Epithelial cell of esophagus (primary cell): Measurements from ENCODE around the gene CCDC86.

Experiments
- DNase-seq: peaks from one replicate; pipeline ENCODE4 v3.0.0; 2010; ENCODE audit warnings: low read depth
- H3K4me3 ChIP-seq: 2 replicates; pipeline ENCODE4 v1.5.1; 2011; ENCODE audit warnings: mild to moderate bottlenecking, low read length, control low read depth
- TF ChIP-seq, protein P1 (sequence below): IDR thresholded peaks from 2 replicates; pipeline ENCODE4 v1.5.1; 2011; ENCODE audit warnings: low read depth, mild to moderate bottlenecking, low read length, control low read depth, inconsistent platforms; ENCODE audit not compliant: insufficient read depth; ENCODE audit errors: missing control alignments

CCDC86 gene

DNA sequence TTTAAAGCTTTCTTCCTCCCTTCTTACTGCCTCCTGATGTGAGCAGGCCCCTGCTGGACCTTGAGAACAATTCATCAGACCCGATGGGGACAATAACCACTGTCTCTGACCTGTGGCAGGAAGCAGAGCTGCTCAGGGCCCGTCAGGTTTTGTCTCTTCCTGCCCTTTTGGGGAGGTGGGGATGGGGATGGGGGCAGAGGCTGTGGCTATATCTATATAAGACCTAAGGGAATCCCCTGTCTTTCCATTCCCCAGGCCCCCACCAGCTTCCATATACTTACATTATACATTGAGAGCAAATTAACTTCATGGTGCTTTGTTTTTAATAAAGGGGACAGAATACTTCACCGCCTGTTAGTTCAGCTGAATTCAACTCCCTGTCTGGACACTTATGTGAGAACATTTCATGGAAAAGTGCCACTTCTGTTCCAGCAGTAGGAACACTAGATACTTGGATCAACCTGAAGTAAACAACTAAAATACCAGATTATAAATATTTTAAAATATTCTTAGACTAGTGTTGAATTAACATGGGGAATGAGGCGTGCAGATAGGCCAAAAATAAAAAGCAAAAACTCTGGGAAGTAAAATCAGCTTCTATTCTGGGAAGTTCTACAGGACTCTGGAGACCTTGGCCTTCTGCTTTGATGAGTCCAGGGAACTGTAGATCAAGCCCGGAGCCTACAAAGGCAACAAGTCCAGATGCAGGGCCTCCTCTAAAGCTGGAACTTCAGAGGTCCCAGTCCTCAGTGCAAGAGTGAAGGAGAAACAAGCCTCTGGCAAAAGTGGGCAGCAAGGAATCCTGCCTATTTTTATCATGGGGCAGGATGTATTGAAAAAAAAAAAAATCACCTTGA, 36.6 kb downstream of the CCDC86 start:
- TF ChIP-seq, protein P1, sequence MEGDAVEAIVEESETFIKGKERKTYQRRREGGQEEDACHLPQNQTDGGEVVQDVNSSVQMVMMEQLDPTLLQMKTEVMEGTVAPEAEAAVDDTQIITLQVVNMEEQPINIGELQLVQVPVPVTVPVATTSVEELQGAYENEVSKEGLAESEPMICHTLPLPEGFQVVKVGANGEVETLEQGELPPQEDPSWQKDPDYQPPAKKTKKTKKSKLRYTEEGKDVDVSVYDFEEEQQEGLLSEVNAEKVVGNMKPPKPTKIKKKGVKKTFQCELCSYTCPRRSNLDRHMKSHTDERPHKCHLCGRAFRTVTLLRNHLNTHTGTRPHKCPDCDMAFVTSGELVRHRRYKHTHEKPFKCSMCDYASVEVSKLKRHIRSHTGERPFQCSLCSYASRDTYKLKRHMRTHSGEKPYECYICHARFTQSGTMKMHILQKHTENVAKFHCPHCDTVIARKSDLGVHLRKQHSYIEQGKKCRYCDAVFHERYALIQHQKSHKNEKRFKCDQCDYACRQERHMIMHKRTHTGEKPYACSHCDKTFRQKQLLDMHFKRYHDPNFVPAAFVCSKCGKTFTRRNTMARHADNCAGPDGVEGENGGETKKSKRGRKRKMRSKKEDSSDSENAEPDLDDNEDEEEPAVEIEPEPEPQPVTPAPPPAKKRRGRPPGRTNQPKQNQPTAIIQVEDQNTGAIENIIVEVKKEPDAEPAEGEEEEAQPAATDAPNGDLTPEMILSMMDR = no peak
- DNase-seq = no peak
- H3K4me3 ChIP-seq = no peak overlapping the region

DNA sequence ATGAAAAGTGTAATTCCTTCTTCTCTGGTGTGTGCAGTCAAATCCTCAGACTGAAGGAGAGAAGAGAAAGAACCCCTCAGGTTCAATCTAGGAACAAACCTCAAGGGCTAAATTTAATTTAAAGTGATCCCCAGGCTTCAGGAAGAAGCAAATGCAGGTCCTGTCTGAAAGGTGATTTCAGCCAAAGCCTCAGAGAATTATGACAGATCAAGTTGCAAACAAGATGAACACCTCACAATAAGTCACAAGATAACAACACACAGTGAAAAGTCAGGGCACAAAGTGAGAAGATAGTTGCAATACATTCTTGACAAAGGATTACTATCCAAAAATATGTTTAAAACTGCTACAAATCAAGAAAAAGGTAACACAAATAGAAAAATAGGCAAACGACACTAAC, 37.2 kb downstream of the CCDC86 start:
- no peak overlapping the region for H3K4me3 ChIP-seq
- no peak for DNase-seq
- TF ChIP-seq, protein P1 = no peak

DNA sequence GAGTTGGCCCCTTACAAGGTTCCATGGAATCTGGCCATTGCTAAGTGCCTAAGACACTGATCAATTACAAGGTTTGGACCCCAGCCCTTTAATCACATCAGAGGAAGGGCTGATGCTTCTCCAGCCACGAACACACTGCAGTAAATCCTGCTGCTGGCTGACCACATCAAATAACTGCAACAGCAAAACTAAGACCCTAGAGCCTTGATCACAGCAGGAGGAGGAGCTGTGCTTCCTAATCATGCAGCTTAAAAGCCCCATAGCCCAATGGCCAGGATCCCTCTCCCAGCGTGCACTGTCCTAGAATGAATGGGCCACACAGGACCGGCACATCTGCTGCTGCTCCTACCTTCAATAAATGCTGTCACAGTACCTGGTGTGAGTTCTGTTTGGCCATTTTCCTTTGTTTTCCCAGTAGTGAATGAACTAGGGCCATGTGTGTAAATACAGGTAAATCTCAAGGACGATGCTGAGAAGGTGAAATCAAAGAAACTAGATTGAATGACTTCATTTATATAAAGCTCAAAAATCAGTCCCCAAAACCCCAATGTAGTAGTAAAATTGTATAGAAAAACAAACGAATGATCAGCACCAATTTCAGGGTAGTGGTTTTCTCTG, 38.2 kb downstream of the CCDC86 start:
- H3K4me3 ChIP-seq = no peak overlapping the region
- TF ChIP-seq, protein P1 = no peak
- DNase-seq = no peak

DNA sequence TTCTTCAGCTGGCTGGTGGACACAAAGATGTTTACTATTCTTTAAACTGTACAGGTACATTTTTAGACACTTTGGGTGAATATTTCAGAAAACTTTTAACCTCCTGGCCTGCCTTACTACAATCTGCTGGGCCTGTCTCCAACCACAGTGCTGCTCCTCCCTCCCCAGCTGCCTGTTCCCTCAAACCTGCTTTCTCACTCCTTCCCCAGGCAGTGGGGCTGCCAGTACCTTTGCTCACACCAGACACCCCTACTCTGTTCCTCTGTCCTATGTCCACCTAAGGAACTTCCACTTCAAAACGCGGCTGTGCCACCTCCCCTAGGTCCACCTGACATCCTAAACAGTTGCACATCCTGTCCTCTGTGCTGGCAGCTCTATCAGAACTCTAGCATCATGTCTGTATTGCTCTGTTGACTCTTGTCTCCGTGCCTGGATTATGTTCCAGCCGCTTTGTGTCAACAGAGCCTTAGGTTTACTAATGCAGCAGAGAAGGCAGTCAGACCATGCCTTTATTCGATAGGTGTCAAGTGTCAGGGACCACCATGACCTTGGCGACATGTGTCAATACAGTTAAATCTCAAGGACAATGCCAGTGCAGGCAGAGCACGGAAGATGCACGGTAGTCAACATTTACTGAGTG, 38.9 kb downstream of the CCDC86 start:
- no peak overlapping the region for H3K4me3 ChIP-seq
- DNase-seq = no peak
- TF ChIP-seq, protein P1 = no peak

DNA sequence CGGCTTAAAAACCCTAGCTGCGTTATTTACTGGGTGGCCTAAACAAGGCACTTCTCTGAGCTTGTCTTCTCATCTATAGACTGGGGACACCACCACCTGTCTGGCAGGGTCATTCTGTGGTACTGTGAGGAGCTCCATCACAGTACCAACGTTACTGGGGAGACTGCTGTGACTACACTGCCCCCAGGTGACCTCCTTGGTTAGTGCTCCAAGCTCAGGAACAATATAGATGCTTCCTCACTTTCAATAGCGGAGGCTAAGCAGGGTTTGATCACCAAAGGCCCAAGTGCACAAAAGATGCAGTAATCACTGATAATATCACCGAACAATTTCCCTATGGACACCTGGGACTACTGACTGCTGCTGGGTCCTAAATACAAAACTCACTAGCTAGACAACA, 45.6 kb downstream of the CCDC86 start:
- no peak overlapping the region for H3K4me3 ChIP-seq
- TF ChIP-seq, protein P1 = peak; percentile 48
- peak; percentile 61 for DNase-seq

DNA sequence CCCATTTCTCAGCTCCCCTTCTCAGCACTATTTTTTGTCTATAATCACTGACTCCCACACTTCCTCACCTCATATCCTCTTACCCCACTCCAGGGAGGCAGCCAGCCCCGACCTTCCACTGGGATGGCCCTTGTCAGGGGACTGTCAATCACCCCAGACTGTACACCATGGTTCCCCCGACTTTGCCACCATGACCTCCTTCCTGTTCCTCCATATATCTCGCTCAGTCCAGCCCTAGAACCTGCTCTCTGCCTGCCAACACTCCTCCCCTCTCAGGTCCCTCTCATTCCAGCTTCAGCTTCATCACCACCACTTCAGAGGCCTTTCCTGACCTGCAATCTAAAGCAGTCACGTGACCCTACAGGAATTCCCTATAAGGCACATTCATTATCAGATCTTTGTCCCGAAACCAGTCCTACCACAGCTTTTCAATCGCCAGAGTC, 48.0 kb downstream of the CCDC86 start:
- TF ChIP-seq, protein P1 = no peak
- H3K4me3 ChIP-seq = no peak overlapping the region
- no peak for DNase-seq

DNA sequence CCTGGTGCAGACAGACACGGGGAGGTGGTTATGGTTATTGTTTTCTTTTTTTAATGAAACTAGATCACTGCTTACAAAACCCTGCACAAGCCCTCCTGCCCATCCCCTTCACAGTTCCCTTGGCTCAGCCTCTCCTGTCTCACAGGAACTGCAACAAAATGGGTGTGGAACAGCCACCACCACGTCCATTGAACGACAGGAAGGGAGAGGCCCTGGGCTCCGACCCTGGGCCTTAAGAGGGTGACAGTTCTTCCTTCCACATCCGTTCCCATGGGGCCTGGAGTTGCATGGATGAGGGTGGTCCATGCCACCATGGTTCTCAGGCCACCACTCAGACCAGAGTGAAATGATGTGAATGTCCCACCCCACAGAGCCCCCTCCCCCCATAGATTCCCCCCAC, 48.8 kb downstream of the CCDC86 start:
- H3K4me3 ChIP-seq = no peak overlapping the region
- no peak for DNase-seq
- TF ChIP-seq, protein P1 = no peak
